Gastrocnemius medialis (tissue), 4 donors: Measurements from ENCODE around the gene PATJ. TPM values are rescaled to one million over a fixed set of nuclear protein-coding genes. Genes with fewer than 3 reads are reported as not detected.

Source experiments
- ATAC-seq, 2 donors: fragments of 150-250 bp; one replicate each; pipeline ENCODE4 v1.9.1; 2016
- DNase-seq, 2 donors: peaks; one replicate each; pipeline ENCODE4 v3.0.0-alpha.2; 2019
- H3K27ac ChIP-seq, 4 donors: fragments of 200-600 bp; sonication (generic); 1 replicate in 1 of 4; 2 replicates in 3 of 4; pipeline ENCODE4 v1.5.1; 2016 to 2018; ENCODE audit warnings: mild to moderate bottlenecking in 2 of 4, moderate library complexity in 1 of 4
- H3K27me3 ChIP-seq, 3 donors: fragments of 200-600 bp; sonication (generic) in 2 of 3; 1 replicate in 1 of 3; 2 replicates in 2 of 3; pipeline versions ENCODE4 v1.5.1 to v1.6.0; 2016 to 2019; ENCODE audit warnings: mild to moderate bottlenecking in 1 of 3, moderate library complexity in 1 of 3
- H3K36me3 ChIP-seq, 2 donors: fragments of 200-600 bp; sonication (generic) in 1 of 2; one replicate each; pipeline ENCODE4 v1.5.1; 2017 to 2018
- H3K4me1 ChIP-seq, 2 donors: fragments of 200-600 bp; sonication (generic) in 1 of 2; one replicate each; pipeline ENCODE4 v1.5.1; 2016 to 2017; ENCODE audit warnings: mild to moderate bottlenecking in 2 of 2
- H3K4me3 ChIP-seq, 4 donors: fragments of 200-600 bp; sonication (generic) in 3 of 4; 1 replicate in 1 of 4; 2 replicates in 3 of 4; pipeline ENCODE4 v1.5.1; 2016 to 2019; ENCODE audit warnings: mild to moderate bottlenecking in 2 of 4
- H3K9me3 ChIP-seq, 3 donors: fragments of 200-600 bp; sonication (generic) in 2 of 3; 1 replicate in 1 of 3; 2 replicates in 2 of 3; pipeline ENCODE4 v1.5.1; 2016 to 2019
- CTCF ChIP-seq, 5 experiments: fragments of 450-650 bp in 3 of 5; fragments of 200-600 bp in 2 of 5; sonication (generic) in 2 of 5; IDR thresholded peaks in 4 of 5; conservative IDR thresholded peaks in 1 of 5; 1 replicate in 4 of 5; 2 replicates in 1 of 5; pipeline ENCODE4 v1.5.1; 2016 to 2019; ENCODE audit warnings: antibody characterized with exemption in 5 of 5, mild to moderate bottlenecking in 3 of 5, moderate library complexity in 3 of 5
- POLR2A ChIP-seq, 2 donors: fragments of 450-650 bp; IDR thresholded peaks; one replicate each; pipeline ENCODE4 v1.6.1; 2017; ENCODE audit warnings: antibody characterized with exemption in 2 of 2, mild to moderate bottlenecking in 2 of 2, moderate library complexity in 2 of 2
- in situ Hi-C, 4 donors: fragments of 200-750 bp; cut with MboI; loops; one replicate each; pipeline versions ENCODE4 v1.15.0 to v1.8.0; 2017; ENCODE audit warnings: low sequenced_read_pairs in 4 of 4
- intact Hi-C: fragments of 100-400 bp; cut with DNase I; formaldehyde crosslinking; loops from one replicate; pipeline ENCODE4 v1.15.1; 2023; ENCODE audit warnings: low total_unique reads
- total RNA-seq, 4 donors: library from RNA; depleted of rRNA; stranded (reverse); fragments of >200 nt; gene quantifications; one replicate each; pipeline versions ENCODE4 v1.1.0 to v1.2.3, GENCODE V29; 2016

Gene PATJ
- total RNA-seq, 4 donors from 2014 or later: 19.3 to 44.8 (median 26.0) TPM

- Histone ChIP-seq H3K4me1 (peaks cover 35 to 39% of the 10 kb centered on the region in 2 donors), H3K27me3 (no peaks in the 10 kb centered on the region), H3K36me3 (no peaks in the 10 kb centered on the region), H3K4me3 (peak overlapping the region in 1 of 4 donors; percentile 9), H3K9me3 (no peaks in the 10 kb centered on the region), H3K27ac (peak overlapping the region; percentile 87 to 96 (median 92))
- intact Hi-C loops (loop anchor here (5.0 to 10.0 kb wide), 3 partner anchors 118 to 216 kb away; no protein-coding TSS in a partner anchor), in situ Hi-C loops (no loop called here)
- peak; percentile 57 to 70 (median 60) for TF ChIP-seq CTCF (IDR thresholded peaks at IDR 0.05 in 4 of 5, conservative IDR thresholded peaks at IDR 0.05 in 1 of 5)
- TF ChIP-seq POLR2A (IDR thresholded peaks at IDR 0.05): no peak
- no peak for DNase-seq
- peak; percentile 11 to 23 for ATAC-seq
Measured at GRCh38 chr1:62070384-62071011, 328.2 kb downstream of the PATJ start.

GRCh38 chr1:62071695-62072094 lies 329.4 kb downstream of the PATJ start:
- no peak overlapping the region for H3K27ac ChIP-seq
- H3K4me1 ChIP-seq: peaks cover 31 to 34% of the 10 kb centered on the region in 2 donors
- TF ChIP-seq CTCF (IDR thresholded peaks at IDR 0.05 in 4 of 5, conservative IDR thresholded peaks at IDR 0.05 in 1 of 5) (no peak), POLR2A (IDR thresholded peaks at IDR 0.05) (no peak)
- ATAC-seq (no peak), DNase-seq (no peak)
- no peak overlapping the region for H3K4me3 ChIP-seq
- H3K27me3 ChIP-seq: no peaks in the 10 kb centered on the region
- no peaks in the 10 kb centered on the region for H3K9me3 ChIP-seq
- no peaks in the 10 kb centered on the region for H3K36me3 ChIP-seq
- in situ Hi-C loops (no loop called here), intact Hi-C loops (loop anchor here (5.0 to 10.0 kb wide), 3 partner anchors 119 to 217 kb away; no protein-coding TSS in a partner anchor)

DNA sequence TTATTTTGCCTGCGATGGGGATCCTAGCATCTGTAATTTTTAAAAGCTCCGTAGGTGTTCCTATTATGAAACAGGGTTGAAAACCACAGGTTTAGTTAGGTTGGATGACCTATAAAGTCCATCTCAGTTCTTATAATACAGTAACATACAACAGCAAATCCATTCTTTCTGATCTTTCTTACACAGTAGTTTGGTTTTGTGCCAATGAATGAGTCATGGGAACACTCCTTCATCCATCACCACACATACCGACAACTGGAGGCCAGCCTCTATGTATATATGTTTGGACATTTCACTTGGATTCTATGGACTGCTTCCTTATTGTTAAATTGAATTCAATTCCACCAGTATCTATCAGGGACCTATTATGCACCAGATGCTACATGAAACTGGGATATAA lies 334.0 kb downstream of the PATJ start:
- Histone ChIP-seq H3K27ac (no peak overlapping the region), H3K4me1 (no peaks in the 10 kb centered on the region), H3K36me3 (no peaks in the 10 kb centered on the region), H3K4me3 (no peak overlapping the region), H3K9me3 (no peaks in the 10 kb centered on the region), H3K27me3 (no peaks in the 10 kb centered on the region)
- ATAC-seq: peak in 1 of 2 donors; percentile 12
- in situ Hi-C loops (no loop called here), intact Hi-C loops (loop anchor here (10.0 kb wide), 2 partner anchors 161 to 221 kb away; no protein-coding TSS in a partner anchor)
- TF ChIP-seq CTCF (IDR thresholded peaks at IDR 0.05 in 4 of 5, conservative IDR thresholded peaks at IDR 0.05 in 1 of 5) (no peak), POLR2A (IDR thresholded peaks at IDR 0.05) (no peak)
- DNase-seq: no peak

DNA sequence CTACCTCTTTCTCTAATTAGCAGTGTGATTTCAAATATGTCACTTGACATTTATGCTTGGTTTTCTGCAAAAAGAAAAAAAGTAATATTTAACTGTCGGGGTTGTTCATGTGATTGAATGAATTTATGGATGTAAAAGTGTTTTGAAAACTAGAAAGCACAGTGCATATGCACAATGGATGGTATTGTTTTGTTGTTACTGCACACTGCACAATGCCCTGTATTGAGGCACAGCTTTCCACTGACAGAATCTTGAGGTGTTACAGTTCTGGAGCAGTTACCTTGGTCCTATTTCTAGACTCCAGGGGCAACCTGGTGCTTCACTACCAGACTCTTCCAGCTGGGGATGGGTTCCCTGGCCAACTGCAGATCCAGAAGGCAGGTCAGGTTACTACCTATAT lies 335.5 kb downstream of the PATJ start:
- H3K9me3 ChIP-seq: no peaks in the 10 kb centered on the region
- in situ Hi-C loops: no loop called here
- no peaks in the 10 kb centered on the region for H3K36me3 ChIP-seq
- H3K4me1 ChIP-seq: no peaks in the 10 kb centered on the region
- DNase-seq (peak in 1 of 2 donors; percentile 21), ATAC-seq (peak in 1 of 2 donors; percentile 43)
- intact Hi-C loops: loop anchor here (10.0 kb wide), 2 partner anchors 163 to 223 kb away; no protein-coding TSS in a partner anchor
- TF ChIP-seq POLR2A (IDR thresholded peaks at IDR 0.05) (no peak), CTCF (IDR thresholded peaks at IDR 0.05 in 4 of 5, conservative IDR thresholded peaks at IDR 0.05 in 1 of 5) (no peak)
- H3K27me3 ChIP-seq: no peaks in the 10 kb centered on the region
- no peak overlapping the region for H3K27ac ChIP-seq
- H3K4me3 ChIP-seq: no peak overlapping the region
